K562 (cell line): Measurements from ENCODE around the gene ELK4. TPM values are rescaled to one million over a fixed set of nuclear protein-coding genes. Genes with fewer than 3 reads are reported as not detected.
A peak's percentile ranks its signal among the peaks of the same experiment; 100 is the strongest.

Experiments
- CBX8 ChIP-seq: fragments of 200-600 bp; sonication (generic); IDR thresholded peaks from 2 replicates; pipeline ENCODE4 v1.6.1; 2012; ENCODE audit warnings: borderline replicate concordance, mixed run types, low read depth, mild to moderate bottlenecking, moderate library complexity, mixed read lengths, low read length, control low read depth, inconsistent platforms; ENCODE audit not compliant: poor library complexity, severe bottlenecking; ENCODE audit errors: extremely low read depth
- CTBP1 ChIP-seq: fragments of 450-650 bp; IDR thresholded peaks from 2 replicates; pipeline ENCODE4 v1.6.1; 2016; ENCODE audit warnings: borderline replicate concordance
- FOSL1 ChIP-seq: fragments of 200-800 bp; sonication (Bioruptor generic); conservative IDR thresholded peaks from 2 replicates; pipeline ENCODE4 v1.6.1; 2016; ENCODE audit warnings: missing genetic modification characterization, missing compliant biosample characterization
- HDAC3 ChIP-seq: fragments of 450-650 bp; IDR thresholded peaks from 2 replicates; pipeline ENCODE4 v1.6.1; 2018; ENCODE audit warnings: borderline replicate concordance, mild to moderate bottlenecking, moderate library complexity; ENCODE audit not compliant: partially characterized antibody
- HNRNPLL ChIP-seq: fragments of 200-400 bp; formaldehyde crosslinking; IDR thresholded peaks from 2 replicates; pipeline ENCODE4 v1.6.1; 2017; ENCODE audit warnings: low read length, low read depth, mild to moderate bottlenecking; ENCODE audit not compliant: poor library complexity, severe bottlenecking
- JUN ChIP-seq, 2 experiments: sonication (generic) in 1 of 2; formaldehyde crosslinking in 1 of 2; IDR thresholded peaks; 2 replicates each; pipeline versions ENCODE4 v1.6.1 to v1.8.0; 2012 to 2022; ENCODE audit warnings: borderline replicate concordance in 2 of 2, mild to moderate bottlenecking in 2 of 2, improper control_type of control experiment in 1 of 2, low read depth in 1 of 2, low read length in 1 of 2, missing genetic modification reagents in 1 of 2
- LARP7 ChIP-seq: fragments of 450-650 bp; IDR thresholded peaks from 2 replicates; pipeline ENCODE4 v1.6.1; 2016
- MEF2D ChIP-seq: conservative IDR thresholded peaks from 2 replicates; pipeline ENCODE4 v1.6.1; 2016; ENCODE audit warnings: low read depth, missing genetic modification characterization, missing compliant biosample characterization
- NELFE ChIP-seq: IDR thresholded peaks from 2 replicates; pipeline ENCODE4 v1.6.1; 2011; ENCODE audit warnings: mild to moderate bottlenecking; ENCODE audit not compliant: insufficient read depth, insufficient read length
- NFATC3 ChIP-seq: fragments of 450-650 bp; IDR thresholded peaks from 2 replicates; pipeline ENCODE4 v1.6.1; 2017; ENCODE audit warnings: mild to moderate bottlenecking
- NR4A1 ChIP-seq, 2 experiments: fragments of 250-450 bp in 1 of 2; fragments of 450-650 bp in 1 of 2; sonication (Bioruptor Pico) in 1 of 2; IDR thresholded peaks; 2 replicates each; pipeline versions ENCODE4 v1.4.0 to v1.6.1; 2016 to 2020; ENCODE audit warnings: mild to moderate bottlenecking in 2 of 2, missing compliant biosample characterization in 1 of 2, missing genetic modification characterization in 1 of 2, moderate library complexity in 1 of 2
- TCF7 ChIP-seq: sonication (generic); IDR thresholded peaks from 2 replicates; pipeline ENCODE4 v1.6.1; 2016; ENCODE audit warnings: antibody characterized with exemption, borderline replicate concordance
- TEAD2 ChIP-seq: fragments of 450-650 bp; IDR thresholded peaks from 2 replicates; pipeline ENCODE4 v1.6.1; 2016; ENCODE audit warnings: missing genetic modification characterization, control low read depth, missing compliant biosample characterization
- ZNF197 ChIP-seq: fragments of 200-800 bp; sonication (Bioruptor generic); IDR thresholded peaks from 2 replicates; pipeline ENCODE4 v1.6.1; 2016; ENCODE audit warnings: low read depth, missing genetic modification characterization, missing compliant biosample characterization
- ZNF780A ChIP-seq: fragments of 250-450 bp; sonication (Bioruptor Pico); IDR thresholded peaks from 2 replicates; pipeline ENCODE4 v1.5.0; 2021; ENCODE audit warnings: mild to moderate bottlenecking
- polyA plus RNA-seq, 8 experiments: library from polyadenylated mRNA; depleted of rRNA in 4 of 8; stranded (reverse) in 5 of 8; unstranded in 3 of 8; fragments of >200 nt; fragmentation: Nextera tagmentation in 2 of 8; fragmentation: Illumina TruSeq in 1 of 8; extraction: Ambion mirVana in 2 of 8; extraction: Trizol in 1 of 8; gene quantifications; 2 replicates each; pipeline versions ENCODE4 v1.2.1 to v1.2.3, GENCODE V29; 2011 to 2014; ENCODE audit warnings: inconsistent platforms in 1 of 8, missing spikeins in 1 of 8
- total RNA-seq, 7 experiments: library from RNA; depleted of rRNA in 6 of 7; stranded (reverse); fragments of >200 nt in 6 of 7; fragmentation: Illumina TruSeq in 2 of 7; extraction: Trizol in 2 of 7; gene quantifications; 2 replicates each; pipeline versions ENCODE4 v1.2.1 to v1.2.3, GENCODE V29; 2011 to 2021; ENCODE audit warnings: low replicate concordance in 1 of 7
- TF ChIP-seq, protein P1 (sequence below): fragments of 450-650 bp; formaldehyde crosslinking; IDR thresholded peaks from 2 replicates; pipeline ENCODE4 v1.4.0; 2022; ENCODE audit warnings: mild to moderate bottlenecking, moderate library complexity
- TF ChIP-seq, protein P2 (sequence below), 3 experiments: IDR thresholded peaks in 2 of 3; conservative IDR thresholded peaks in 1 of 3; 2 replicates each; pipeline ENCODE4 v1.5.1; 2011 to 2012; ENCODE audit warnings: low read length in 3 of 3, mild to moderate bottlenecking in 3 of 3, control low read depth in 2 of 3, improper control_type of control experiment in 1 of 3, inconsistent platforms in 1 of 3, low read depth in 1 of 3, mixed read lengths in 1 of 3, moderate library complexity in 1 of 3; ENCODE audit not compliant: insufficient read depth in 2 of 3
- TF ChIP-seq, protein P3 (sequence below): sonication (generic); formaldehyde crosslinking; IDR thresholded peaks from 2 replicates; pipeline ENCODE4 v1.8.0; 2022; ENCODE audit warnings: missing genetic modification reagents, mild to moderate bottlenecking, moderate library complexity, borderline replicate concordance
- TF ChIP-seq, protein P4 (sequence below): fragments of 250-450 bp; sonication (Bioruptor Pico); IDR thresholded peaks from 2 replicates; pipeline ENCODE4 v1.8.0; 2021; ENCODE audit warnings: moderate library complexity, mild to moderate bottlenecking, inconsistent platforms

The ELK4 gene
- total and polyA plus RNA-seq, 9 of the 15 experiments (the other 6 are each of a cell fraction or from before 2014, with no cell fraction given): 2.0 to 21.7 (median 9.2) TPM

DNA sequence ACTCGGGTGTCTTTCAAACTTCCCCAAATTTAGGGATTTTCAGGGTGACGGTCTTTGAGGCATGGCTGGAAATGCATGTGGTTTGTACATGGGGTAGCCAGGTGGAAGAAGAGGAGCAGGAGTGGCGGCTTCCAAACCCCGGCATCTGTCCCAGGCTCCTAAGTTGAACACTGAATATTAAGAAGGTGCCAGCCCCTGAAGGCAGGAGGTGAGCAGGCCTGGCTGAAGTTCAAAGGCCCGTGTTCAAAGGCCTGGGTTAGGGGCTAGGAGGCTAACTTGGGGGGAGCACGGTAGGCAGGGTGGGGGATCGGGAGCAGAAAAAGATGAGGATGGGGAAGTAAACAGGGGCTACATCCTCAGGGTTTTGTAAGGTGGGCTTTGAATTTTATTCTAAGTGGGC is 42.8 kb downstream of the ELK4 start (continued):
- TF ChIP-seq, protein P1, sequence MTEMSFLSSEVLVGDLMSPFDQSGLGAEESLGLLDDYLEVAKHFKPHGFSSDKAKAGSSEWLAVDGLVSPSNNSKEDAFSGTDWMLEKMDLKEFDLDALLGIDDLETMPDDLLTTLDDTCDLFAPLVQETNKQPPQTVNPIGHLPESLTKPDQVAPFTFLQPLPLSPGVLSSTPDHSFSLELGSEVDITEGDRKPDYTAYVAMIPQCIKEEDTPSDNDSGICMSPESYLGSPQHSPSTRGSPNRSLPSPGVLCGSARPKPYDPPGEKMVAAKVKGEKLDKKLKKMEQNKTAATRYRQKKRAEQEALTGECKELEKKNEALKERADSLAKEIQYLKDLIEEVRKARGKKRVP (CRISPR knock-in tag): no peak
- no peak for TF ChIP-seq ZNF197 (CRISPR knock-in tag)
- TF ChIP-seq CBX8: no peak
- no peak for TF ChIP-seq TCF7
- no peak for TF ChIP-seq MEF2D (tag)
- TF ChIP-seq NELFE: no peak
- no peak for TF ChIP-seq TEAD2 (tag)
- TF ChIP-seq, protein P2, sequence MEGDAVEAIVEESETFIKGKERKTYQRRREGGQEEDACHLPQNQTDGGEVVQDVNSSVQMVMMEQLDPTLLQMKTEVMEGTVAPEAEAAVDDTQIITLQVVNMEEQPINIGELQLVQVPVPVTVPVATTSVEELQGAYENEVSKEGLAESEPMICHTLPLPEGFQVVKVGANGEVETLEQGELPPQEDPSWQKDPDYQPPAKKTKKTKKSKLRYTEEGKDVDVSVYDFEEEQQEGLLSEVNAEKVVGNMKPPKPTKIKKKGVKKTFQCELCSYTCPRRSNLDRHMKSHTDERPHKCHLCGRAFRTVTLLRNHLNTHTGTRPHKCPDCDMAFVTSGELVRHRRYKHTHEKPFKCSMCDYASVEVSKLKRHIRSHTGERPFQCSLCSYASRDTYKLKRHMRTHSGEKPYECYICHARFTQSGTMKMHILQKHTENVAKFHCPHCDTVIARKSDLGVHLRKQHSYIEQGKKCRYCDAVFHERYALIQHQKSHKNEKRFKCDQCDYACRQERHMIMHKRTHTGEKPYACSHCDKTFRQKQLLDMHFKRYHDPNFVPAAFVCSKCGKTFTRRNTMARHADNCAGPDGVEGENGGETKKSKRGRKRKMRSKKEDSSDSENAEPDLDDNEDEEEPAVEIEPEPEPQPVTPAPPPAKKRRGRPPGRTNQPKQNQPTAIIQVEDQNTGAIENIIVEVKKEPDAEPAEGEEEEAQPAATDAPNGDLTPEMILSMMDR (IDR thresholded peaks at IDR 0.05 in 2 of 3, conservative IDR thresholded peaks at IDR 0.05 in 1 of 3; ENCODE audit: insufficient read depth in 2 of 3, low read depth in 1 of 3, low read length in 3 of 3): 0 out of 6 replicates have a peak, but pooled peaks of 1 of the 3 experiments have one; percentile 24
- no peak for TF ChIP-seq LARP7
- no peak for TF ChIP-seq ZNF780A (CRISPR knock-in tag)
- TF ChIP-seq HDAC3: no peak
- no peak for TF ChIP-seq JUN (IDR thresholded peaks at IDR 0.05; ENCODE audit: borderline replicate concordance, low read depth, low read length)
- no peak for TF ChIP-seq JUN (CRISPR knock-in tag; IDR thresholded peaks at IDR 0.05; ENCODE audit: borderline replicate concordance)
- no peak for TF ChIP-seq HNRNPLL
- no peak for TF ChIP-seq NR4A1 (CRISPR knock-in tag; IDR thresholded peaks at IDR 0.05)
- TF ChIP-seq NR4A1 (tag; IDR thresholded peaks at IDR 0.05): no peak
- TF ChIP-seq, protein P3, sequence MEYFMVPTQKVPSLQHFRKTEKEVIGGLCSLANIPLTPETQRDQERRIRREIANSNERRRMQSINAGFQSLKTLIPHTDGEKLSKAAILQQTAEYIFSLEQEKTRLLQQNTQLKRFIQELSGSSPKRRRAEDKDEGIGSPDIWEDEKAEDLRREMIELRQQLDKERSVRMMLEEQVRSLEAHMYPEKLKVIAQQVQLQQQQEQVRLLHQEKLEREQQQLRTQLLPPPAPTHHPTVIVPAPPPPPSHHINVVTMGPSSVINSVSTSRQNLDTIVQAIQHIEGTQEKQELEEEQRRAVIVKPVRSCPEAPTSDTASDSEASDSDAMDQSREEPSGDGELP (CRISPR knock-in tag): peak; percentile 4; the same call in 1 of the 2 replicates
- 0 out of 2 replicates have a peak, but pooled peaks have one; percentile 8 for TF ChIP-seq FOSL1 (tag)
- TF ChIP-seq, protein P4, sequence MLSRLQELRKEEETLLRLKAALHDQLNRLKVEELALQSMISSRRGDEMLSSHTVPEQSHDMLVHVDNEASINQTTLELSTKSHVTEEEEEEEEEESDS (CRISPR knock-in tag): no peak
- no peak for TF ChIP-seq NFATC3
- TF ChIP-seq CTBP1: 0 out of 2 replicates have a peak, but pooled peaks have one; percentile 1
